KG1 (cell line): ENCODE data around the gene CLPTM1L.
"Not testable (repeated sequence)": the region's sequence is repeated elsewhere in the genome, so short reads cannot be mapped to it uniquely, and the experiment has no call there.

Experiments used
- DNase-seq: peaks from one replicate; lab custom pipeline; 2025; lab: John Stamatoyannopoulos, UW

The CLPTM1L gene

GRCh38 chr5:1275397-1276391 is 69.2 kb downstream of the CLPTM1L start:
- not testable (repeated sequence) for DNase-seq

- DNase-seq = no peak
These were observed 70.4 kb downstream of the CLPTM1L start for GRCh38 chr5:1274471-1274870.

DNA sequence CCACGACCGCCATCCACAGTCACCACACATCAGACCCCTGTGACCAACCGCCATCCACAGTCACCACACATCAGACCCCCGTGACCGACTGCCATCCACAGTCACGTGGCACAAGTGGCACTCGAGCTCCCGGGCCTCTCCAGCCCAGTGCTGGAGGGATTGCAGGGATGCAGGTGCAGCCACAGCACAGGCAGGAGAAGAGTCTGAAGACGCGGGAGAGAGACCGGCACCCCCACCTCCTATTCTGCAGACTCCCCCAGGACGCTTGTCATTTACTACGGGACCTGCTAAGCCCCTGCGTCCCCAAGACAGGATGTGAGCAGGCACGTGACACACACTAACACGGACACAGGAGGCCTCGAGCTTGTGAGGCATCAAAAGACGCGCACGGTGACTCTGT is 71.2 kb downstream of the CLPTM1L start:
- DNase-seq = no peak

GRCh38 chr5:1272201-1272600 is 72.7 kb downstream of the CLPTM1L start:
- DNase-seq = no peak

DNA sequence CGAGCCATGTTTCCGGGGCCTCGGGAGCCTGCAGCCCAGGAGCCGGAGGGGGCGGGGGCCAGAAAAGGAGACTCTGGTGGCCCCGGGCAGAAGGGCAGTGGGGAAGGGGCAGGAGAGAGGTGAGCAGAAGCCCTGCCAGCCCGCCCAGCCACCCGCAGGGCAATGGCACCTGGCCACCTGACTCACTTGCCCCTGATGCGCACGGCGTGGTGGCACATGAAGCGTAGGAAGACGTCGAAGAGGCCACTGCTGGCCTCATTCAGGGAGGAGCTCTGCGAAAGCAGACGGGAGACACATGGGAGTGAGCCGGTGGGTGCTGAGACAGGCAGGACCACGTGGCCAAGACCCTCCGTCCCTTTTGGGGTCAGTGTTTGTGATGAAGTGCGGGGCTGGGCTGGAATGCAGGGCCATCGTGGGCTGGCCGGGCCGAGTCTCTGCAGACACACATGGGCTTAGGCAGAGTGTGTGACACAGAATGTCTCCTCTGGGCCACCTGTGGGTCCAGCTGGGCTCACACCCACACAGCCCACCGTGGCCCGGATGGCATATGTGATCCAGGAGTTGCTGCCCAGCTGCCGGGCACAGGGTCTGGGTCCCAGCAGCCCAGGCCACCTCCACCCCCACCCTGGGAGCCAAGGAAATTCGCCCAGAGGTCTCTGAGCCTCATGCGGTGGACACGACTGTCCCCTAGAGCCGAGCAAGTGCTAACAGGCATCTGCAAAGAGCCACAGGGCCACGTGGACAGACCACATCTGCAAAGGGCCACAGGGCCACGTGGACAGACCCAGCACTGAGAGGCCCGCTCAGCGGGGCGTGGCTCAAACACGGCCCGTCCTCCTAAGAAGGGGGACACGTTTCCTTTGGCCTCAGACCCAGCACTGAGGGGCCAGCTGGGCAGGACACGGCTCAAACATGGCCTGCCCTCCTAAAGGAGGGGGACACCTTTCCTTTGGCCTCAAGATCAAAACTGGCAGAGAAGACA is 73.7 kb downstream of the CLPTM1L start:
- DNase-seq = no peak

- no peak for DNase-seq
These were observed 74.5 kb downstream of the CLPTM1L start for GRCh38 chr5:1270426-1270825.

- DNase-seq = no peak
These were observed 76.2 kb downstream of the CLPTM1L start for GRCh38 chr5:1268666-1269065.

DNA sequence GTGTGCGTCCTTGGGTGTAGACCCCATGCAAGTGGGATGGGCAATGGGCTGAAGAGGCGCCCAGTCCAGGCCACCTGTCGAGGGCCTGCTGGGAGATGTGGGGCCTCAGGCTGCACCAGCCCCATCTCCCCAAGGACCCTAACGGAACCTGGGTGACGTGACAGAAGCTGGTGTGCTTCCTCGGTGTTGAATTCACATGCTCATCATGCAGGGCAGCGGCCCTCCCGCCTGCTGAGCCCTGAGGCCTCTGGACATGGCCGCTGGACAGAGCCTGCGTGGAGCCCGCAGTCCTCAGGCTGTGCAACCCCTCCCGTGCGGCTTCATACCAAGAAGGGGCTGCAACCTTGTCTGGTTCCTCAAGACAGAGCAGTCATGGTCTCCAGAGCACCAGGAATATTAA is 76.8 kb downstream of the CLPTM1L start:
- no peak for DNase-seq
